Panc1 (cell line): ENCODE data around the gene PBRM1. TPM values are rescaled to one million over a fixed set of nuclear protein-coding genes. Genes with fewer than 3 reads are reported as not detected.
"Not testable (repeated sequence)": the region's sequence is repeated elsewhere in the genome, so short reads cannot be mapped to it uniquely, and the experiment has no call there.

Experiments
- ATAC-seq: fragments of 200-7000 bp; cut with Tn5 transposase; 2 replicates; pipeline ENCODE4 v1.9.1; 2020; ENCODE audit warnings: mild to moderate bottlenecking, moderate library complexity
- BruUV-seq: library from RNA; stranded (reverse); fragments of 400-500 nt; replicated peaks from 2 replicates; lab custom pipeline; 2021; lab: Mats Ljungman, UMichigan
- CTCF ChIA-PET: fragments of 300-600 bp; sonication (Branson Sonifier 250); formaldehyde crosslinking; loops from one replicate; lab custom pipeline; 2022; ENCODE audit warnings: antibody characterized with exemption; lab: Charles Lee
- POLR2A ChIA-PET: fragments of 300-600 bp; sonication (Branson Sonifier 250); formaldehyde crosslinking; loops from one replicate; lab custom pipeline; 2022; ENCODE audit warnings: antibody characterized with exemption; lab: Charles Lee
- DNase-seq: peaks from one replicate; pipeline ENCODE4 v3.0.0-alpha.2; 2010; ENCODE audit warnings: low read depth, low spot score
- H3K27ac ChIP-seq: 2 replicates; pipeline ENCODE4 v1.5.1; 2011; ENCODE audit warnings: mild to moderate bottlenecking, low read length, inconsistent platforms
- H3K27me3 ChIP-seq: fragments of 200-500 bp; sonication (Bioruptor generic); 2 replicates; pipeline ENCODE4 v1.6.0; 2014; ENCODE audit warnings: low read length, inconsistent platforms; ENCODE audit not compliant: control insufficient read depth, insufficient read depth
- H3K36me3 ChIP-seq: fragments of 200-500 bp; sonication (Bioruptor generic); 2 replicates; pipeline ENCODE4 v1.5.1; 2014; ENCODE audit warnings: inconsistent platforms, mild to moderate bottlenecking, low read length, moderate library complexity; ENCODE audit not compliant: control insufficient read depth, insufficient read depth
- H3K4me1 ChIP-seq: 2 replicates; pipeline ENCODE4 v1.5.1; 2011; ENCODE audit warnings: inconsistent platforms, mild to moderate bottlenecking, low read length, moderate library complexity; ENCODE audit not compliant: control insufficient read depth, insufficient read depth
- H3K4me3 ChIP-seq, 2 experiments: 2 replicates each; pipeline ENCODE4 v1.5.1; 2011 to 2012; ENCODE audit warnings: low read depth in 2 of 2, low read length in 2 of 2, mild to moderate bottlenecking in 2 of 2, inconsistent platforms in 1 of 2, moderate library complexity in 1 of 2
- H3K9me3 ChIP-seq: fragments of 200-500 bp; sonication (Bioruptor generic); 2 replicates; pipeline ENCODE4 v1.5.1; 2014; ENCODE audit warnings: low read depth, mild to moderate bottlenecking, inconsistent platforms, low read length, moderate library complexity; ENCODE audit not compliant: control insufficient read depth, insufficient read depth
- POLR2AphosphoS5 ChIP-seq: IDR thresholded peaks from 2 replicates; pipeline ENCODE4 v1.6.1; 2012; ENCODE audit warnings: mild to moderate bottlenecking, low read depth, low read length, moderate library complexity
- SIN3A ChIP-seq: IDR thresholded peaks from 2 replicates; pipeline ENCODE4 v1.6.1; 2012; ENCODE audit warnings: low read depth, mild to moderate bottlenecking, low read length, moderate library complexity, borderline replicate concordance; ENCODE audit not compliant: insufficient read depth
- TCF7L2 ChIP-seq: IDR thresholded peaks from 2 replicates; pipeline ENCODE4 v1.6.1; 2011; ENCODE audit warnings: mild to moderate bottlenecking, low read depth, low read length, inconsistent platforms
- in situ Hi-C: cut with HindIII; loops from 2 replicates; pipeline ENCODE4 v1.10.0; 2016; ENCODE audit warnings: low sequenced_read_pairs, low pct_unique_long_range_greater_than_20kb
- intact Hi-C: fragments of 100-400 bp; cut with micrococcal nuclease; formaldehyde crosslinking; loops from one replicate; pipeline ENCODE4 v1.10.0; 2022; ENCODE audit not compliant: unreplicated experiment
- total RNA-seq: library from RNA; stranded (reverse); gene quantifications from one replicate; pipeline ENCODE4 v1.2.1, GENCODE V29; 2021; ENCODE audit not compliant: unreplicated experiment
- TF ChIP-seq, protein P1 (sequence below), 2 experiments: IDR thresholded peaks; 2 replicates each; pipeline ENCODE4 v1.6.1; 2011 to 2012; ENCODE audit warnings: low read depth in 2 of 2, control low read depth in 1 of 2, low read length in 1 of 2, mild to moderate bottlenecking in 1 of 2, moderate library complexity in 1 of 2; ENCODE audit not compliant: insufficient read depth in 1 of 2
- TF ChIP-seq, protein P2 (sequence below): fragments of 450-650 bp; IDR thresholded peaks from 2 replicates; pipeline ENCODE4 v1.5.1; 2017; ENCODE audit warnings: mild to moderate bottlenecking

Gene PBRM1
- total RNA-seq, 1 experiment from 2014 or later = 43.5 TPM

DNA sequence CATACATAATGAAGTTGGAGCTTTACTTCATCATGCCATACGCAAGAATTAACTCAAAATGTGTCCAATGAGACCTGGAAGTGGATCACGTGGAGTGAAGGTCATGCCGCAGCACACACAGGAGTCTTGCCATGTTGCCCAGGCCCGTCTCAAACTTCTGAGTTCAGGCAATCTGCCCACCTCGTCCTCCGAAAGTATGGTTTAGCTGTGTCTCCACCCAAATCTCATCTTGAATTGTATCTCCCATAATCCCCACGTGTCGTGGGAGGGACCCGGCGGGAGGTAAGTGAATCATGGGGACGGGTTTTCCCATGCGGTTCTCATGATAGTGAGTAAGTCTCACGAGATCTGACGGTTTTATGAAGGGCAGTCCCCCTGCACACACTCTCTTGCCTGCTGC, 45.9 kb upstream of the PBRM1 start:
- H3K4me1 ChIP-seq = no peaks in the 10 kb centered on the region
- H3K4me3 ChIP-seq = no peak overlapping the region
- DNase-seq (no peak), ATAC-seq (no peak)
- in situ Hi-C loops (no loop called here), intact Hi-C loops (no loop called here)
- H3K27me3 ChIP-seq = no peaks in the 10 kb centered on the region
- BruUV-seq = no TSS peak
- ChIA-PET CTCF (no interaction called here), POLR2A (no interaction called here)
- TF ChIP-seq, protein P1, sequence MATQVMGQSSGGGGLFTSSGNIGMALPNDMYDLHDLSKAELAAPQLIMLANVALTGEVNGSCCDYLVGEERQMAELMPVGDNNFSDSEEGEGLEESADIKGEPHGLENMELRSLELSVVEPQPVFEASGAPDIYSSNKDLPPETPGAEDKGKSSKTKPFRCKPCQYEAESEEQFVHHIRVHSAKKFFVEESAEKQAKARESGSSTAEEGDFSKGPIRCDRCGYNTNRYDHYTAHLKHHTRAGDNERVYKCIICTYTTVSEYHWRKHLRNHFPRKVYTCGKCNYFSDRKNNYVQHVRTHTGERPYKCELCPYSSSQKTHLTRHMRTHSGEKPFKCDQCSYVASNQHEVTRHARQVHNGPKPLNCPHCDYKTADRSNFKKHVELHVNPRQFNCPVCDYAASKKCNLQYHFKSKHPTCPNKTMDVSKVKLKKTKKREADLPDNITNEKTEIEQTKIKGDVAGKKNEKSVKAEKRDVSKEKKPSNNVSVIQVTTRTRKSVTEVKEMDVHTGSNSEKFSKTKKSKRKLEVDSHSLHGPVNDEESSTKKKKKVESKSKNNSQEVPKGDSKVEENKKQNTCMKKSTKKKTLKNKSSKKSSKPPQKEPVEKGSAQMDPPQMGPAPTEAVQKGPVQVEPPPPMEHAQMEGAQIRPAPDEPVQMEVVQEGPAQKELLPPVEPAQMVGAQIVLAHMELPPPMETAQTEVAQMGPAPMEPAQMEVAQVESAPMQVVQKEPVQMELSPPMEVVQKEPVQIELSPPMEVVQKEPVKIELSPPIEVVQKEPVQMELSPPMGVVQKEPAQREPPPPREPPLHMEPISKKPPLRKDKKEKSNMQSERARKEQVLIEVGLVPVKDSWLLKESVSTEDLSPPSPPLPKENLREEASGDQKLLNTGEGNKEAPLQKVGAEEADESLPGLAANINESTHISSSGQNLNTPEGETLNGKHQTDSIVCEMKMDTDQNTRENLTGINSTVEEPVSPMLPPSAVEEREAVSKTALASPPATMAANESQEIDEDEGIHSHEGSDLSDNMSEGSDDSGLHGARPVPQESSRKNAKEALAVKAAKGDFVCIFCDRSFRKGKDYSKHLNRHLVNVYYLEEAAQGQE (IDR thresholded peaks at IDR 0.05; ENCODE audit: insufficient read depth in 1 of 2, low read depth in 2 of 2, low read length in 1 of 2) = no peak
- H3K36me3 ChIP-seq = peaks cover 7% of the 10 kb centered on the region; the same call in 1 of the 2 replicates
- H3K9me3 ChIP-seq = peaks cover 7% of the 10 kb centered on the region; the same call in 1 of the 2 replicates
- H3K27ac ChIP-seq = no peak overlapping the region

DNA sequence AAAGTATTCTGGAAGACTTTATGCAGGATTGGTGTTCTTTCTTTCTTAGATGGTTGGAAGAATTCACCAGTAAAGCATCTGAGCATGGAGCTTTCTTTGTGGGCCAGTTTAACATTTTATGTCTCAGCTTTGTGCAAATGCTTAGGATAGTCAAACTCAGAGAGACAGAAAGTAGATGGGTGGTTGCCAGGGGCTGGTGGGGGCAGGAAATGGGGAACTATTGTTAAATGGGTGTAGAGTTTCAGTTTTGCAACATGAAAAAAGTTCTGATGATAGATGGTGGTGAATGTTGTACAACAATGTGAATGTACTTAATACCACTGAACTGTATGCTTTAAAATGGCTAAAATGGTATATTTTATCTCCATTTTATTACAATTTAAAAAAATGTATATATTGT, 45.0 kb upstream of the PBRM1 start:
- TF ChIP-seq, protein P2, sequence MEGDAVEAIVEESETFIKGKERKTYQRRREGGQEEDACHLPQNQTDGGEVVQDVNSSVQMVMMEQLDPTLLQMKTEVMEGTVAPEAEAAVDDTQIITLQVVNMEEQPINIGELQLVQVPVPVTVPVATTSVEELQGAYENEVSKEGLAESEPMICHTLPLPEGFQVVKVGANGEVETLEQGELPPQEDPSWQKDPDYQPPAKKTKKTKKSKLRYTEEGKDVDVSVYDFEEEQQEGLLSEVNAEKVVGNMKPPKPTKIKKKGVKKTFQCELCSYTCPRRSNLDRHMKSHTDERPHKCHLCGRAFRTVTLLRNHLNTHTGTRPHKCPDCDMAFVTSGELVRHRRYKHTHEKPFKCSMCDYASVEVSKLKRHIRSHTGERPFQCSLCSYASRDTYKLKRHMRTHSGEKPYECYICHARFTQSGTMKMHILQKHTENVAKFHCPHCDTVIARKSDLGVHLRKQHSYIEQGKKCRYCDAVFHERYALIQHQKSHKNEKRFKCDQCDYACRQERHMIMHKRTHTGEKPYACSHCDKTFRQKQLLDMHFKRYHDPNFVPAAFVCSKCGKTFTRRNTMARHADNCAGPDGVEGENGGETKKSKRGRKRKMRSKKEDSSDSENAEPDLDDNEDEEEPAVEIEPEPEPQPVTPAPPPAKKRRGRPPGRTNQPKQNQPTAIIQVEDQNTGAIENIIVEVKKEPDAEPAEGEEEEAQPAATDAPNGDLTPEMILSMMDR = no peak
- no peak for TF ChIP-seq POLR2AphosphoS5
- TF ChIP-seq TCF7L2 = no peak
- no peak for TF ChIP-seq SIN3A

DNA sequence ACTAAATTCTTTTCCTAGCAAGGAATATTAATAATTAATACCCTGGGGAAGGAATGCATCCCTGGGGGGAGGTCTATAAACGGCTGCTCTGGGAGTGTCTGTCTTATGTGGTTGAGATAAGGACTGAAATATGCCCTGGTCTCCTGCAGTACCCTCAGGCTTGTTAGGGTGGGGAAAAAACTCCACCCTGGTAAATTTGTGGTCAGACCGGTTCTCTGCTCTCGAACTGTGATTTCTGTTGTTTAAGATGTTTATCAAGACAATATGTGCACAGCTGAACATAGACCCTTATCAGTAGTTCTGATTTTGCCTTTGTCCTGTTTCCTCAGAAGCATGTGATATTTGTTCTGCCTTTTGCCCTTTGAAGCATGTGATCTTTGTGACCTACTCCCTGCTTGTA, 43.0 kb upstream of the PBRM1 start:
- H3K27me3 ChIP-seq, H3K36me3 ChIP-seq, CTCF ChIA-PET, DNase-seq, ATAC-seq, POLR2A ChIA-PET, H3K9me3 ChIP-seq, H3K4me1 ChIP-seq, in situ Hi-C loops, intact Hi-C loops, BruUV-seq, H3K27ac ChIP-seq, H3K4me3 ChIP-seq: not testable (repeated sequence)

More for the DNA sequence above, 45.0 kb upstream of the PBRM1 start:
- H3K9me3 ChIP-seq = peaks cover 7% of the 10 kb centered on the region; the same call in 1 of the 2 replicates
- DNase-seq = no peak
- no peaks in the 10 kb centered on the region for H3K4me1 ChIP-seq
- no peak overlapping the region for H3K4me3 ChIP-seq
- ATAC-seq = no peak
- no TSS peak for BruUV-seq
- no peaks in the 10 kb centered on the region for H3K27me3 ChIP-seq
- in situ Hi-C loops (no loop called here), intact Hi-C loops (no loop called here)
- CTCF ChIA-PET = no interaction called here
- POLR2A ChIA-PET = no interaction called here
- H3K27ac ChIP-seq = no peak overlapping the region
- peaks cover 7% of the 10 kb centered on the region; the same call in 1 of the 2 replicates for H3K36me3 ChIP-seq
